ENCODE data around the gene JAM2. TPM values are rescaled to one million over a fixed set of nuclear protein-coding genes. Genes with fewer than 3 reads are reported as not detected.

JAM2 gene
- total RNA-seq, 1 donor from 2014 or later: 29.7 TPM

- TF ChIP-seq, protein P1, sequence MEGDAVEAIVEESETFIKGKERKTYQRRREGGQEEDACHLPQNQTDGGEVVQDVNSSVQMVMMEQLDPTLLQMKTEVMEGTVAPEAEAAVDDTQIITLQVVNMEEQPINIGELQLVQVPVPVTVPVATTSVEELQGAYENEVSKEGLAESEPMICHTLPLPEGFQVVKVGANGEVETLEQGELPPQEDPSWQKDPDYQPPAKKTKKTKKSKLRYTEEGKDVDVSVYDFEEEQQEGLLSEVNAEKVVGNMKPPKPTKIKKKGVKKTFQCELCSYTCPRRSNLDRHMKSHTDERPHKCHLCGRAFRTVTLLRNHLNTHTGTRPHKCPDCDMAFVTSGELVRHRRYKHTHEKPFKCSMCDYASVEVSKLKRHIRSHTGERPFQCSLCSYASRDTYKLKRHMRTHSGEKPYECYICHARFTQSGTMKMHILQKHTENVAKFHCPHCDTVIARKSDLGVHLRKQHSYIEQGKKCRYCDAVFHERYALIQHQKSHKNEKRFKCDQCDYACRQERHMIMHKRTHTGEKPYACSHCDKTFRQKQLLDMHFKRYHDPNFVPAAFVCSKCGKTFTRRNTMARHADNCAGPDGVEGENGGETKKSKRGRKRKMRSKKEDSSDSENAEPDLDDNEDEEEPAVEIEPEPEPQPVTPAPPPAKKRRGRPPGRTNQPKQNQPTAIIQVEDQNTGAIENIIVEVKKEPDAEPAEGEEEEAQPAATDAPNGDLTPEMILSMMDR (conservative IDR thresholded peaks at IDR 0.05): no peak
- Mint-ChIP-seq H3K4me3 (no peak overlapping the region), H3K4me1 (peaks cover 38% of the 10 kb centered on the region)
Observed at GRCh38 chr21:25660233-25660632, 21.2 kb downstream of the JAM2 start.

DNA sequence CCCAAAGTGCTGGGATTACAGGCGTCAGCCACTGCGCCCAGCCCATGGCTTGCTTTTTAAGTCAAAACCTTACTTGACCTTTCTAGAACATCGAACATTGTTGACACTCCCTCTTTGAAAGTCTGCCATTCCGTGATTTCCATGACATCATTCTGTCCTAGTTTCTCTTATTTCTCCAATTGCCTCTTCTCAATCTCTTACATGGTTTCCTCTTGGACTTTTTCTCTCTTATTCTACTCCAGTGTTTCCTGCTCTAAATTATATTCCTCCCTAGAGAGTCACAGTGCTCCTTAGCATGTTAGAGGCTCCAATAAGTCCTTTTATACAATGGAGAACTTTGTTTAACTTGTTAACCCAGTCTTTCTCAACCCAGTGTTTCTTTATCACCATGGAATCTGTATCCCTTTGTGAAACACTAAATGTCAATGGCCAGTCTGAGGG lies 25.5 kb downstream of the JAM2 start:
- Mint-ChIP-seq H3K4me1 (peaks cover 13% of the 10 kb centered on the region), H3K27me3 (ENCODE audit: low read depth) (no peaks in the 10 kb centered on the region), H3K27ac (ENCODE audit: unreplicated experiment) (no peak overlapping the region), H3K9me3 (peaks cover 5% of the 10 kb centered on the region), H3K4me3 (no peak overlapping the region), H3K36me3 (ENCODE audit: low read depth) (peaks cover 5% of the 10 kb centered on the region)
- TF ChIP-seq, protein P1 (conservative IDR thresholded peaks at IDR 0.05): no peak
- no peak for DNase-seq (ENCODE audit: low read depth, low spot score)

More at GRCh38 chr21:25660233-25660632, 21.2 kb downstream of the JAM2 start:
- Mint-ChIP-seq H3K36me3 (ENCODE audit: low read depth) (peaks cover 5% of the 10 kb centered on the region), H3K9me3 (peaks cover 3% of the 10 kb centered on the region), H3K27me3 (ENCODE audit: low read depth) (no peaks in the 10 kb centered on the region), H3K27ac (ENCODE audit: unreplicated experiment) (no peak overlapping the region)
- no peak for DNase-seq (ENCODE audit: low read depth, low spot score)

DNA sequence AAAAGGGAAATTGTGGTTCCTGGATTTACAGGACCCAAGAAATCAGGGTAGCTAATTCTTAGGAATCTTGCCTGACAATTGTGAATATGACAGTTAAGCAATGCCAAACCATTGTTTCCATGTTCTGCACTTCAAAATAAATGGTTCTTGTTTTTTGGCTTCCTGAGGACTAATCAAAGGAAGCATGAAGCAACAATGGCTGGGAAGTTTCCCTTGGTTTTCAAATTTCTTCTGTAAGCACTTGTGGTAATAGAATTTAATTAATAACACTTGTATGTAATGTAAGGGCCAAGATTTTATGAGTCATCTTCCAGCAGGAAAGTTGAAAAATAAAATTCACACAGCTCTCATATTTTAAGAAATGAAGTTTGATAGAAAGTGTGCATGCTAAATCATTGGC lies 31.7 kb downstream of the JAM2 start:
- H3K9me3 Mint-ChIP-seq: peaks cover 6% of the 10 kb centered on the region
- H3K27ac Mint-ChIP-seq (ENCODE audit: unreplicated experiment): no peak overlapping the region
- no peak overlapping the region for H3K4me3 Mint-ChIP-seq
- no peak for DNase-seq (ENCODE audit: low read depth, low spot score)
- no peaks in the 10 kb centered on the region for H3K27me3 Mint-ChIP-seq (ENCODE audit: low read depth)
- TF ChIP-seq, protein P1 (conservative IDR thresholded peaks at IDR 0.05): no peak
- H3K36me3 Mint-ChIP-seq (ENCODE audit: low read depth): peaks cover 7% of the 10 kb centered on the region
- no peaks in the 10 kb centered on the region for H3K4me1 Mint-ChIP-seq

GRCh38 chr21:25676451-25676850 lies 37.4 kb downstream of the JAM2 start:
- Mint-ChIP-seq H3K9me3 (peaks cover 6% of the 10 kb centered on the region), H3K36me3 (ENCODE audit: low read depth) (peaks cover 16% of the 10 kb centered on the region), H3K4me1 (no peaks in the 10 kb centered on the region), H3K4me3 (no peak overlapping the region), H3K27ac (ENCODE audit: unreplicated experiment) (no peak overlapping the region), H3K27me3 (ENCODE audit: low read depth) (no peaks in the 10 kb centered on the region)
- DNase-seq (ENCODE audit: low read depth, low spot score): no peak
- TF ChIP-seq, protein P1 (conservative IDR thresholded peaks at IDR 0.05): no peak

- Mint-ChIP-seq H3K4me3 (no peak overlapping the region), H3K4me1 (no peaks in the 10 kb centered on the region), H3K27ac (ENCODE audit: unreplicated experiment) (peak overlapping the region; percentile 54), H3K27me3 (ENCODE audit: low read depth) (no peaks in the 10 kb centered on the region), H3K9me3 (no peaks in the 10 kb centered on the region), H3K36me3 (ENCODE audit: low read depth) (peaks cover 8% of the 10 kb centered on the region)
- no peak for DNase-seq (ENCODE audit: low read depth, low spot score)
- TF ChIP-seq, protein P1 (conservative IDR thresholded peaks at IDR 0.05): no peak
Observed at GRCh38 chr21:25682382-25682781, 43.3 kb downstream of the JAM2 start.

DNA sequence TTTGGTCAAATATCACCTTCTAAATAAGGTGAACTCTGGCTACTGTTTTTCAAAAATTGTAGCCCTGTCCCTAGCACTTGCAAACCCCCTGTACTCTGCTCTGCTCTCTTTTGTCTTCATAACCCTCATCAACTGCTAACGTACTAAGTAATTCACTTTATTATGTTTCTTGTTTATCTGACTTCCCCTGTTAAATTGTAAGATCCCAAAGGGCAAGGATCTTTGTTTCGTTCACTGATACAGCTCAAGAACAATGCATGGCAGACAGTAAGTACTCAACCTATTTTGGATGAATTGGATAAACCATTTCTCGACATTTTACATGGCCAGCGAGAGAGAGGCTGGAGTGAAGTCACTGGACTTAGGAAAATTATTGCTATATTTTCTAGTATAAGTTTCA lies 48.7 kb downstream of the JAM2 start:
- no peaks in the 10 kb centered on the region for H3K27me3 Mint-ChIP-seq (ENCODE audit: low read depth)
- H3K27ac Mint-ChIP-seq (ENCODE audit: unreplicated experiment): no peak overlapping the region
- DNase-seq (ENCODE audit: low read depth, low spot score): no peak
- TF ChIP-seq, protein P1 (conservative IDR thresholded peaks at IDR 0.05): no peak
- no peaks in the 10 kb centered on the region for H3K4me1 Mint-ChIP-seq
- peaks cover 7% of the 10 kb centered on the region for H3K36me3 Mint-ChIP-seq (ENCODE audit: low read depth)
- no peaks in the 10 kb centered on the region for H3K9me3 Mint-ChIP-seq
- H3K4me3 Mint-ChIP-seq: no peak overlapping the region

Data from neural crest cell (in vitro differentiated cells).